Uterus (tissue), 4 donors: Measurements from ENCODE around the gene PTGER2. TPM values are rescaled to one million over a fixed set of nuclear protein-coding genes. Genes with fewer than 3 reads are reported as not detected.
A peak's percentile ranks its signal among the peaks of the same experiment; 100 is the strongest.

ENCODE experiments used
- DNase-seq, 2 donors: peaks; one replicate each; pipeline ENCODE4 v3.0.0-alpha.2; 2019 to 2020
- H3K27ac ChIP-seq, 2 donors: fragments of 200-600 bp; sonication (generic); 1 replicate in 1 of 2; 2 replicates in 1 of 2; pipeline ENCODE4 v1.5.1; 2016 to 2018
- H3K27me3 ChIP-seq, 2 donors: fragments of 200-600 bp; sonication (generic); one replicate each; pipeline ENCODE4 v1.5.1; 2018 to 2019; ENCODE audit warnings: control low read depth in 1 of 2
- H3K36me3 ChIP-seq, 2 donors: fragments of 200-600 bp; sonication (generic); one replicate each; pipeline ENCODE4 v1.5.1; 2019; ENCODE audit warnings: control low read depth in 1 of 2
- H3K4me1 ChIP-seq, 2 donors: fragments of 200-600 bp; sonication (generic); one replicate each; pipeline ENCODE4 v1.5.1; 2018 to 2019; ENCODE audit warnings: control low read depth in 1 of 2
- H3K4me3 ChIP-seq, 2 donors: fragments of 200-600 bp; sonication (generic); 1 replicate in 1 of 2; 2 replicates in 1 of 2; pipeline ENCODE4 v1.5.1; 2018 to 2019; ENCODE audit warnings: mild to moderate bottlenecking in 1 of 2
- H3K9me3 ChIP-seq, 2 donors: fragments of 200-600 bp; sonication (generic); one replicate each; pipeline ENCODE4 v1.5.1; 2019; ENCODE audit warnings: control low read depth in 1 of 2
- POLR2A ChIP-seq, 2 donors: fragments of 450-650 bp; IDR thresholded peaks; one replicate each; pipeline ENCODE4 v1.6.1; 2016; ENCODE audit warnings: antibody characterized with exemption in 2 of 2, mild to moderate bottlenecking in 1 of 2, moderate library complexity in 1 of 2
- intact Hi-C: fragments of 100-400 bp; cut with DNase I; formaldehyde crosslinking; loops from one replicate; pipeline ENCODE4 v1.15.1; 2023; ENCODE audit warnings: low total_unique reads
- total RNA-seq, 4 donors: library from RNA; depleted of rRNA in 3 of 4; stranded (reverse); fragments of >200 nt in 3 of 4; gene quantifications; one replicate each; pipeline versions ENCODE4 v1.1.0 to v1.2.4, GENCODE V29; 2014 to 2023
- TF ChIP-seq, protein P1 (sequence below), 4 experiments: fragments of 200-600 bp in 2 of 4; fragments of 450-650 bp in 2 of 4; sonication (generic) in 2 of 4; IDR thresholded peaks; one replicate each; pipeline ENCODE4 v1.5.1; 2016 to 2019; ENCODE audit warnings: antibody characterized with exemption in 4 of 4, mild to moderate bottlenecking in 2 of 4, moderate library complexity in 1 of 4
- donor health status: DM: yes; HTN: yes; CAD: no.

Gene PTGER2
- total RNA-seq, 4 donors from 2014 or later = 1.5 to 7.1 (median 4.7) TPM

DNA sequence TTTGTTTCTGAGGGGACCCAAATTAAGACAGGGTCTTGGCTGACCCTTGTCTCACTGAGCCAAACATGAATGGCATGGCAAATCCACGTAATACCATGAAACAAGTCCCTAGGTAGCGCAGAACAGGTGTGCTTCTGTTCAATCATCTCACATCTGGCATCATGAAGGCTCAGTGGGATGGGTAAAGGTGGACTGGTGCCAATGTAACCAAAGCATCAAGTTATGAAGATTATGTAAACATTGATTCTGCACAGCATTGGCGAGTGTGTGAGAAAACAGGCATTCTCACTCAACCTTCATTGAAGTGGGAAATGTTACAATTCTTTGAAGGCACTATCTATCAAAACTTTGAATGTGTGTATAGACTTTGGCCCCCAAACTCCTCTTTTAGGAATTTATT, 41.9 kb downstream of the PTGER2 start:
- intact Hi-C loops = no loop called here
- Histone ChIP-seq H3K4me3 (no peak overlapping the region), H3K27ac (peak overlapping the region in 1 of 2 donors; percentile 66), H3K36me3 (no peaks in the 10 kb centered on the region), H3K9me3 (no peaks in the 10 kb centered on the region), H3K27me3 (no peaks in the 10 kb centered on the region), H3K4me1 (peaks cover 10 to 11% of the 10 kb centered on the region in 2 donors)
- DNase-seq = no peak
- TF ChIP-seq POLR2A (IDR thresholded peaks at IDR 0.05) = no peak
- TF ChIP-seq, protein P1, sequence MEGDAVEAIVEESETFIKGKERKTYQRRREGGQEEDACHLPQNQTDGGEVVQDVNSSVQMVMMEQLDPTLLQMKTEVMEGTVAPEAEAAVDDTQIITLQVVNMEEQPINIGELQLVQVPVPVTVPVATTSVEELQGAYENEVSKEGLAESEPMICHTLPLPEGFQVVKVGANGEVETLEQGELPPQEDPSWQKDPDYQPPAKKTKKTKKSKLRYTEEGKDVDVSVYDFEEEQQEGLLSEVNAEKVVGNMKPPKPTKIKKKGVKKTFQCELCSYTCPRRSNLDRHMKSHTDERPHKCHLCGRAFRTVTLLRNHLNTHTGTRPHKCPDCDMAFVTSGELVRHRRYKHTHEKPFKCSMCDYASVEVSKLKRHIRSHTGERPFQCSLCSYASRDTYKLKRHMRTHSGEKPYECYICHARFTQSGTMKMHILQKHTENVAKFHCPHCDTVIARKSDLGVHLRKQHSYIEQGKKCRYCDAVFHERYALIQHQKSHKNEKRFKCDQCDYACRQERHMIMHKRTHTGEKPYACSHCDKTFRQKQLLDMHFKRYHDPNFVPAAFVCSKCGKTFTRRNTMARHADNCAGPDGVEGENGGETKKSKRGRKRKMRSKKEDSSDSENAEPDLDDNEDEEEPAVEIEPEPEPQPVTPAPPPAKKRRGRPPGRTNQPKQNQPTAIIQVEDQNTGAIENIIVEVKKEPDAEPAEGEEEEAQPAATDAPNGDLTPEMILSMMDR (IDR thresholded peaks at IDR 0.05) = no peak

DNA sequence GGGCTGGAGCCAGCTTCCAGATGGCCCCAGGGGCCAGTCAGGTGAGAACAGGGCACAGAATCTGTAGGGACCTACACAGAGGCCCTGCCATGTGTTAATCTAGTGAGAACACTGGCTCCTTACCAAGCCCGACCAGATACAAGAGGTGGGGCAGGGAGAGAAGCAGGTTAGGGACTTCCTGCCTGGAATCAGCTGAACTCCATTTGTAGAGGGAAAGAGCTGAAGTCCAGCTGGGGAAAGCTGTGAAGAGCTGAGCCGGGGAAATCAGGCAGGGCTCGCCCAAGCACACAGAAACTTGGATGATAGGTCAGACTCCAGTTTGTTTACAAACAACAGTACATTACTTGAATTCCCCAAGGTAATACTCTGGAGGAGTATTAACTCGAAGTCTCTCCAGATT, 46.7 kb downstream of the PTGER2 start:
- Histone ChIP-seq H3K4me3 (no peak overlapping the region), H3K27ac (peak overlapping the region; percentile 60 to 64), H3K9me3 (no peaks in the 10 kb centered on the region), H3K4me1 (peaks cover 5 to 11% of the 10 kb centered on the region in 2 donors), H3K36me3 (no peaks in the 10 kb centered on the region), H3K27me3 (no peaks in the 10 kb centered on the region)
- TF ChIP-seq, protein P1 (IDR thresholded peaks at IDR 0.05) = no peak
- TF ChIP-seq POLR2A (IDR thresholded peaks at IDR 0.05) = no peak
- intact Hi-C loops = no loop called here
- no peak for DNase-seq

DNA sequence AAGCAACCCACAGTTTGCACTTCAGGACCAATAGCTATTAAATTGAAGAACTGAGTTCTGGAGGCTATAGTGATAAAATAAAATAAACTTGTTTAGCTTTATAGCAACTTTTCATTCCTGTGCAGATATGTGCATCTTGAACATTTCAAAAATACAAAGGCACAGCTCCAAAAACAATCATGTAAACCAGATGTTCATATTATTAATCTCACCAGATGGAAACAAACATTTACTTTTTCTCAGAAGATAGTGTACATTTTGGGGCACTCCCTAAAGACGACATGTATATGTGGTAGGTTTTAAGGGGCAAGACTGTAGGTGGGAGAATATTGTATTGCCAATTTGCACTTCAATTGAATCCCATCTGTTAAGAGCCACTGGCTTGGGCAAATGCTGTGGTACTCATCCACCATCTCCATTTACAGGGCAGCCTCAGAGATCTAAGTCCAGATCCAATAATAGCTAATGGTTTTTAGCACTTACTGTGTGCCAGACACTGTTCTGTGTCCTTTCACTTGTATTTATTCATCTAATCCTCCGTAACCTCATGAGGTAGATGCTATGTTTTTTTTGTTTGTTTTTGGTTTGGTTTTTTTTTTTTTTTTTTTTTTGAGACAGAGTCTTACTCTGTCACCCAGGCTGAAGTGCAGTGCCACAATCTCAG, 49.1 kb downstream of the PTGER2 start:
- Histone ChIP-seq H3K27me3 (no peaks in the 10 kb centered on the region), H3K4me3 (no peak overlapping the region), H3K36me3 (no peaks in the 10 kb centered on the region), H3K27ac (peak overlapping the region; percentile 72 to 74), H3K4me1 (peaks cover 5 to 11% of the 10 kb centered on the region in 2 donors), H3K9me3 (no peaks in the 10 kb centered on the region)
- DNase-seq = no peak
- TF ChIP-seq POLR2A (IDR thresholded peaks at IDR 0.05) = no peak
- TF ChIP-seq, protein P1 (IDR thresholded peaks at IDR 0.05) = no peak
- intact Hi-C loops = no loop called here

DNA sequence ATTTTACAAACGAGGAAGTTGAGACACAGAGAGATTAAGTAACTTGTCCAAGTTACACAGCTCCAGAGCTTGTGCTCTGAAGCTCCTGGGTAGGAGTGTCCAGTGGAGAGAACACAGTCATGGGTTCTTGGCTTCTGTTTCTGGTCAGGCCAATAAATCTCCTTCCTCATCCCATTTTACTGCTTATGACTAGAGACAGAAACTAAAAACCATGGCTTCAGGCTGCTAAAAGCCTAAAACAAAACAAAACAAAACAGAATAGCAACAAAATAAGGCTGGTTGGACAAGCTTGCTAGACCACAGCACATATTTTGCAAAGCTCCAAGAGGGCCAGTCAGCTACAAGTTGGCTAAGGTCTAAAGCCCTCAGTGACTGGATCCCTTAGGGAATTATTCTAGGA, 49.8 kb downstream of the PTGER2 start:
- DNase-seq = peak in 1 of 2 donors; percentile 55
- peak overlapping the region; percentile 72 to 74 for H3K27ac ChIP-seq
- H3K36me3 ChIP-seq = no peaks in the 10 kb centered on the region
- no peaks in the 10 kb centered on the region for H3K9me3 ChIP-seq
- H3K27me3 ChIP-seq = no peaks in the 10 kb centered on the region
- intact Hi-C loops = no loop called here
- TF ChIP-seq, protein P1 (IDR thresholded peaks at IDR 0.05) = no peak
- no peak overlapping the region for H3K4me3 ChIP-seq
- peaks cover 5 to 11% of the 10 kb centered on the region in 2 donors for H3K4me1 ChIP-seq

DNA sequence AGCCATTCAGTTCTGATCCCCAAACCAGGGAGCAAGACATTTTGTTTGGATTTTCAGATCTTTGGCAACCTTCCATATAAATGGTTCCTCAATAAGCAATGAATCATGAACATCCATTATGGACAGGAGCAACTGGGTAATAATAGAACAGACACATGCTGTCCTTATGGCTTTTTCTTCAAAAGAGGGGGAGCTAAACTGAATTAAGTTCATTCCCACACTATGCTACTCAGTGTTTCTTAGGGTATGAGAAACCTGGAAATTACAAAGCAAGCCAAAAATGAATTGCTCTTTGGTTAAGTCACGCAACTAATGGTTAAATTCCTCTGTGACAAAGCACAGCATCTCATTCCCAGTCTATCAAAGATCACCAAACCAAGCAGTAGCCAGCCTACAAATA, 51.0 kb downstream of the PTGER2 start:
- Histone ChIP-seq H3K36me3 (no peaks in the 10 kb centered on the region), H3K27me3 (no peaks in the 10 kb centered on the region), H3K27ac (peak overlapping the region; percentile 72 to 74), H3K9me3 (no peaks in the 10 kb centered on the region), H3K4me1 (peaks cover 5 to 11% of the 10 kb centered on the region in 2 donors), H3K4me3 (no peak overlapping the region)
- intact Hi-C loops = no loop called here
- DNase-seq = no peak
- TF ChIP-seq, protein P1 (IDR thresholded peaks at IDR 0.05) = no peak
- TF ChIP-seq POLR2A (IDR thresholded peaks at IDR 0.05) = no peak
